ENCODE data around the gene MED17. TPM values are rescaled to one million over a fixed set of nuclear protein-coding genes. Genes with fewer than 3 reads are reported as not detected.

MED17 gene
- total and polyA plus RNA-seq, 2 of the 13 experiments (the other 11 are each of a cell fraction or from before 2014, with no cell fraction given), result 23.1 to 37.0 TPM

- peak; percentile 77 for TF ChIP-seq HBP1 (CRISPR knock-in tag; IDR thresholded peaks at IDR 0.05; ENCODE audit: low read depth)
- peak; percentile 93 for TF ChIP-seq GABPB1 (CRISPR knock-in tag; IDR thresholded peaks at IDR 0.05)
- TF ChIP-seq ZNF652 (CRISPR knock-in tag; IDR thresholded peaks at IDR 0.05; ENCODE audit: borderline replicate concordance, low read depth), result no peak; the same call in 1 of the 2 replicates
- peak; percentile 87 for TF ChIP-seq ELF1 (CRISPR knock-in tag; IDR thresholded peaks at IDR 0.05)
- TF ChIP-seq ZNF564 (CRISPR knock-in tag; IDR thresholded peaks at IDR 0.05), result no peak
- TF ChIP-seq ZNF207 (IDR thresholded peaks at IDR 0.05; ENCODE audit: borderline replicate concordance), result no peak
- peak; percentile 49; the same call in 1 of the 2 replicates for TF ChIP-seq PHF21A (CRISPR knock-in tag; IDR thresholded peaks at IDR 0.05)
- TF ChIP-seq HDAC2 (CRISPR knock-in tag; IDR thresholded peaks at IDR 0.05), result peak; percentile 63; the same call in 1 of the 2 replicates
- TF ChIP-seq ZNF496 (CRISPR knock-in tag; IDR thresholded peaks at IDR 0.05; ENCODE audit: insufficient replicate concordance), result no peak
- no peak for TF ChIP-seq PAWR (CRISPR knock-in tag; IDR thresholded peaks at IDR 0.05; ENCODE audit: borderline replicate concordance)
- no peak for TF ChIP-seq ZBTB33 (CRISPR knock-in tag; IDR thresholded peaks at IDR 0.05)
- no peak for TF ChIP-seq ZNF367 (CRISPR knock-in tag; IDR thresholded peaks at IDR 0.05; ENCODE audit: borderline replicate concordance)
- TF ChIP-seq ZNF772 (CRISPR knock-in tag; IDR thresholded peaks at IDR 0.05), result peak; percentile 84
- peak; percentile 87 for TF ChIP-seq ZNF816 (CRISPR knock-in tag; IDR thresholded peaks at IDR 0.05; ENCODE audit: borderline replicate concordance)
- TF ChIP-seq ATAD3A (CRISPR knock-in tag; IDR thresholded peaks at IDR 0.05), result no peak
- peak; percentile 78 for TF ChIP-seq ZNF557 (CRISPR knock-in tag; IDR thresholded peaks at IDR 0.05)
- no peak for TF ChIP-seq ZNF609 (CRISPR knock-in tag; IDR thresholded peaks at IDR 0.05; ENCODE audit: borderline replicate concordance)
- no peak for TF ChIP-seq SOX13 (IDR thresholded peaks at IDR 0.05)
- TF ChIP-seq SOX13 (CRISPR knock-in tag; conservative IDR thresholded peaks at IDR 0.05 in 1 of 2, IDR thresholded peaks at IDR 0.05 in 1 of 2), result peak in 1 of 2 experiments; percentile 18; a peak in 1 of 4 replicates
- TF ChIP-seq SP1 (IDR thresholded peaks at IDR 0.05), result no peak
- TF ChIP-seq SP1 (CRISPR knock-in tag; IDR thresholded peaks at IDR 0.05), result no peak; the same call in 1 of the 2 replicates
- TF ChIP-seq MEIS1 (CRISPR knock-in tag; IDR thresholded peaks at IDR 0.05; ENCODE audit: borderline replicate concordance), result peak; percentile 42; the same call in 1 of the 2 replicates
- no peak for TF ChIP-seq GTF2F1 (IDR thresholded peaks at IDR 0.05; ENCODE audit: low read length)
These were observed at the start of gene MED17 (continued) for GRCh38 chr11:93784145-93784934.

Data from HepG2 (cell line).